SK-N-DZ (cell line): ENCODE data around the gene ALG3. TPM values are rescaled to one million over a fixed set of nuclear protein-coding genes. Genes with fewer than 3 reads are reported as not detected.
"Not testable (repeated sequence)": the region's sequence is repeated elsewhere in the genome, so short reads cannot be mapped to it uniquely, and the experiment has no call there.

Source experiments
- DNase-seq: peaks from one replicate; pipeline ENCODE4 v3.0.0-alpha.2; 2015; ENCODE audit warnings: low spot score
- polyA plus RNA-seq, 2 experiments: library from polyadenylated mRNA; depleted of rRNA; stranded (reverse); fragments of >200 nt; gene quantifications; 2 replicates each; pipeline ENCODE4 v1.2.3, GENCODE V29; 2014

Gene ALG3
- 108 and 118 TPM in 2 replicates for polyA plus RNA-seq (2014; cell fraction: cytosol; rRNA removed)
- polyA plus RNA-seq (2014; cell fraction: nucleus; rRNA removed) = 87.2 and 130 TPM in 2 replicates

DNA sequence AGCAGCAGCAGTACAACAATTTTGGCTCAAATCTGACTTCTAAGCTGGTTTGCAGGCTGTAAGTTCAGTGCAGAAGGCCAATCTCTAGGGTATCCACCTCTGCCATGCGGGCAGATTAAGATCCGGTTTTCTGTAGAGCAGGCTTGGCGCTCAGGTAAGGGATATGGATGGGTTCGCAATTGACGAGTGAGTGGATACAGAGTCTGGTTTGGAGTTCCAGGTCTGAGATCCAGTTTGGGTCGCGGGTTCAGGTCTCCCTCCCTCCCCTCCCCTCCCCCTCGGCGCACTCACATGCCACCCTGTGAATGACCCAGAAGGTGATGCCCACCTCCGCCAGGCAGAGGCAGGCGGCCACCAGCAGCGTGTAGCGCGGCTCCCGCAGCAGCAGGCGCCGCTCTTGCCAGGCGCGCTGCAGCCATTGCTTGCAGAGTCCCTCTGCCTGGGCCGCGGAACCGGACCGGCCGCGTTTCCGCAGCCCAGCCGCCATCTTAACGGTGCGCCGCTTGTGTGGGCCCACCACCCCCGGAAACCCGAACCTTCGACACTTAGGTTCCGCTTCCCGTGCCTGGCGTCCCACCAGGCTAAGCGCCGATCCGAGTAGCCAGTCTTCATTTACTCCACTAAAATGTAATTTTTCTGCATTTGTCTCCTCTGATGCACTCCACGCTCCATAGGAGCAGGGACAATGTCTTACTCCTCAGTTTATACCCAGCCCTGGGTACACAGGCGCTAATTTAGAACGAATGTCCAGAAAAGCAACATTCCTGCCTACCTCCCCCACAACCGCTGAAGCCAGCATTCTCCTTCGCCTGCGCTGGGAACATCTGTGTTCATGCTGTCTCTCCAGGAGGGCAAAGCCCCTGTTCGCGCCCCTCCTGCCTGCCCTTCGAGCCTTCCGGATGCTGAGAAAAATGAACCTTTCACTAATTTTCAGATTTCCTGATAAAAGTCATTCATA, at the start of gene ALG3:
Gene ALG3 (minus strand): TSS at position 509 of the 958 bp plus-strand sequence. CDS start 22 bp downstream, at position 487.
- peak; percentile 89 for DNase-seq

DNA sequence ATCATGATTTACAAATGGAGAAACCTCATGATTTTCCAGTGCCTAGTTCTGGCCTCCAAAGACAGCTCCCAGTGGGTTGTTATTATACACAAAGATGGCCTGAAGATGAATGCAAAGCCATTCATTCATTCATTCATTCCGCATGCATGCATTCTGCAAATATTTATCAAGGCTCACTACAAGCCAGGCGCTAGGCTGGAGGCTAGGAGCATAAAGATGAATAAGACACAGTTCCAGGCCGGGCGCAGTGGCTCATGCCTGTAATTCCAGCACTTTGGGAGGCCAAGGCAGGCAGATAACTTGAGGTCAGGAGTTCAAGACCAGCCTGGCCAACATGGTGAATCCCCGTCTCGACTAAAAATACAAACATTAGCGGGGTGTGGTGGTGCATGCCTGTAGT, 47.9 kb upstream of the ALG3 start:
- DNase-seq = no peak

DNA sequence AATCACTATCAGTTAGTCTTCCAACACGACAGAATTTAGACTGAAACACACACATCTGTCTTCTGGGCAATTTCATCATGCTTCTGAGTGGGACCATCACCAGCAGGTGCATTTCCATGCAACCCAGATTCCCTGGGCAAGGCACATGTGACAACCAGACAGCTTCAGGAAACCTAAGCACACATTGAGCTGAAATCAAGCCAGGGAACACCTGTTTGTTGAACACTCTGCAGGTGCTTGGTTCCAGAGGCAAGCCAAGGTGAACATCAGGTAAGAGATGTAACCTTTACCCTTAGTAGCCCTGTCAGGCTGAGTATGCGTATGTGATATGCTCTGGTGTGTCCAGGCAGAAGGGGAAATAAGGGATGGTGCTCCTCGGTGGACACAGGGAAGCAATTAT, 47.0 kb upstream of the ALG3 start:
- no peak for DNase-seq

DNA sequence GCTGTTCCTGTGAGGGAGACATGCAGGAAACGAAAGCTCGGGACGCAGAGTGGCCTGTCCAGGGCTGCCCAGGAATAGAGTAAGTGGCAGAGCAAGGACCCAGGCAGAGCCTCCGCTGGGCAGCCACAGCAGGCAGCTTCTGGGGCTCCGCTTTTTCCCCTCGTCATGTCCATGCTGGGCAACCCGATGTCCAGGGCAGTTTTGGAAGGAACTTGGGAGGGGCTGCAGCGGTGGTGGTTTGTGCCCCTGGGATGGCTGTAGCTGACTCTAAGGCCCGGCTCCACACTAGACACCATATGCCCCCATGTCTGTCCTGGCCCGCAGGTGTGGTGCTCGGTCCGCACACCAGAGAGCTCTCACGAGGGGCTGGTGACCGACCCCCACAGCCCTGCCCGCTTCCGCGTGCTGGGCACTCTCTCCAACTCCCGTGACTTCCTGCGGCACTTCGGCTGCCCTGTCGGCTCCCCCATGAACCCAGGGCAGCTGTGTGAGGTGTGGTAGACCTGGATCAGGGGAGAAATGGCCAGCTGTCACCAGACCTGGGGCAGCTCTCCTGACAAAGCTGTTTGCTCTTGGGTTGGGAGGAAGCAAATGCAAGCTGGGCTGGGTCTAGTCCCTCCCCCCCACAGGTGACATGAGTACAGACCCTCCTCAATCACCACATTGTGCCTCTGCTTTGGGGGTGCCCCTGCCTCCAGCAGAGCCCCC, 43.1 kb upstream of the ALG3 start:
- DNase-seq = no peak

DNA sequence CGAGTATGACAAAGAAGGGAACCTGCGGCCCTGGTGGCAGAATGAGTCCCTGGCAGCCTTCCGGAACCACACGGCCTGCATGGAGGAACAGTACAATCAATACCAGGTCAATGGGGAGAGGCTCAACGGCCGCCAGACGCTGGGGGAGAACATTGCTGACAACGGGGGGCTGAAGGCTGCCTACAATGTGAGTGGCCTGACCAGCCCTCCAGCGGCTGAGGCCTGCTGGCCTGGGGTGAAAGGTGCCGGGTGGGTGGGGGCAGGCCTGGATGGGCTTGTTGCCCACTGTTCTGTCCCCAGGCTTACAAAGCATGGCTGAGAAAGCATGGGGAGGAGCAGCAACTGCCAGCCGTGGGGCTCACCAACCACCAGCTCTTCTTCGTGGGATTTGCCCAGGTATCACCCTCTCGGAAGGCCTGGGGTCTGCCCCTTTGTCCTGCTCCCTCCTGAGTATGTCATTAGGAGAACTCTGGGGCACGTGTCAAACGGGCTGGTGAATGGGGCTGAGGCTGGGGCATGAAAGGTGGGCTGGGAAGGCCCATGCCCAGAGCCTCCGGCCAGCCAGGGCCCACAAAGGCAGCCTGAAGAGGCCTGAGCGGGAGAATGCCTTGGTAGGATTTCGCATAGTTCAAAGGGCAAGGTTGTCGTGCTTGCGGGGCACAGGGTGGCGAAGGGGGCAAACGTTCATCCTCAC, 42.4 kb upstream of the ALG3 start:
- no peak for DNase-seq

DNA sequence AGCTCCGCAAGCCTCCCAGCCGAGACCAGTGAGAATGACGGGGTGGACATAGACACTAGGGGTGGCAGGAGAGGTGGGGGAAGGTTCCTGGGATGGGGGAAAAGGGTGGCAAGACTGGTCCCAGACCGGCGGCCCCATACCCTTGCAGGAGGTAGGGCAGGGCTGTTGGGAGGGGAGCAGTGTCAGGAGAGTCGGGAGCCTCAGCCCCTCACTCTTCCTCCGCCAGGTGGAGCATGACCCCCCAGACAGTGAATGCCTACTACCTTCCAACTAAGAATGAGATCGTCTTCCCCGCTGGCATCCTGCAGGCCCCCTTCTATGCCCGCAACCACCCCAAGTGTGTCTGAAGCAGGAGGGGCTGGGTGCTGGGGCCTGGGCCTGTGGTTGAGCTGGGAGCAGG, 41.6 kb upstream of the ALG3 start:
- no peak for DNase-seq

DNA sequence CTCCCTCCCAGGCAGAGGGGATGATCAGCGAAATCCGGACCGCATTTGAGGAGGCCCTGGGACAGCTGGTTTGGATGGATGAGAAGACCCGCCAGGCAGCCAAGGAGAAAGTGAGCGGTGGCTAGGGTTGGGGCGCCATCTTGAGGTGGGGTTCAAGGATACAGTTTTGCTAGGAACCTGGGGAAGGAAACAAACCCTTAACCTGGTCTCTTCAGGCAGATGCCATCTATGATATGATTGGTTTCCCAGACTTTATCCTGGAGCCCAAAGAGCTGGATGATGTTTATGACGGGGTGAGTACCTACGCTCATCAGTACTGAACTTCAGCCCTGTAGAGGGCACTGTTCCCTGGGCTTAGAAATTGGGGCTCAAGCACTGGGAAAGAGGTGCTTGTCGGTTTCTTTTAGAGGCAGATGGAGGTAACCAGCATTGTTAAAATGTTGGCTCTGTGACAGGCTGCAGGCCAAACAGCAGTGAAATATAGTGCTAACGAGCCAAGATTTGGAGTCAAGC, 40.7 kb upstream of the ALG3 start:
- DNase-seq = peak; percentile 84

DNA sequence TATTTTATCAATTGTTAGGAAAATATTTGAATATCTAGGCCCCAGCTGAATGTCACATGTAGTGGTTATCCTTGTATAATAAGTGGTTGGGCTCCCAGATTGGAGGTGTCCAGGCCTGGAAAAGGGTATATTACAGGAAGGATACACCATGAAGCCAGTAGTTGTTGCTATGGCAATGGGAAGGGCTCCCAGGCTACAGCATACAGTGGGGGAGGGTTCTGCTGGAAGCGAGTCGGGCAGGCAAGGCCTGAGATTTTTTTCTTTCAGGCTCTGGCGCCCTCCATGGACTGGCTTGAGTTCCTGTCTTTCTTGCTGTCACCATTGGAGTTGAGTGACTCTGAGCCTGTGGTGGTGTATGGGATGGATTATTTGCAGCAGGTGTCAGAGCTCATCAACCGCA, 35.9 kb upstream of the ALG3 start:
- DNase-seq = peak; percentile 88

DNA sequence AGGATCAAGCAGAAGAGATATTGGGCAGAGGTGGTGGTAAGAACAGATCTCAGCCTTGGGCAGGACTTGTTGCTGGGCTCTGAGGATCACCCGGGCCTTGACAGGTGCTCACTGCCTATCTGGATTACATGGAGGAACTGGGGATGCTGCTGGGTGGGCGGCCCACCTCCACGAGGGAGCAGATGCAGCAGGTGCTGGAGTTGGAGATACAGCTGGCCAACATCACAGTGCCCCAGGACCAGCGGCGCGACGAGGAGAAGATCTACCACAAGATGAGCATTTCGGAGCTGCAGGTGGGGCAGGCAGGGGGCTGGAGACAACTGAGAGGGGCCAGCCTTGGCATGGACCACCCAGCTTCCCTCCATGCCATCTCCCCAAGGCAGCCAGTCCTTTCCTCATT, 34.9 kb upstream of the ALG3 start:
- DNase-seq = no peak

DNA sequence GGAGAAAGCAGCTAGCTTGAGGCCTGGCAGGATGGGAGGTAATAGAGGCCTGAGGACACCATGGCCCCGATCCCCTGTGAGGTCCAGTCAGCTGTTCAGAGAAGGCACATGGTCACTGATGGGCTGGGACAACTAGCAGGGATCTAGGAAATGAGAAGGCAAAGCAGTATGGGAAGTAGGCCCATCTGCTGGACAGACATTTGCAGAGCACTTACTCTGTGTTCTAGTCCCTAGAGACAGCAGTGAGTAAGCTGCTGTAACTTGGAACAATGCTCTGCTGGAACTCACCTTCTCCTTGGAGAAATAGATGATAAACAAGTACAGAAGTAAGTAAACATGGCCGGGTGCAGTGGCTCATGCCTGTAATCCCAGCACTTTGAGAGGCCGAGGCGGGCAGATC, 34.2 kb upstream of the ALG3 start:
- no peak for DNase-seq

DNA sequence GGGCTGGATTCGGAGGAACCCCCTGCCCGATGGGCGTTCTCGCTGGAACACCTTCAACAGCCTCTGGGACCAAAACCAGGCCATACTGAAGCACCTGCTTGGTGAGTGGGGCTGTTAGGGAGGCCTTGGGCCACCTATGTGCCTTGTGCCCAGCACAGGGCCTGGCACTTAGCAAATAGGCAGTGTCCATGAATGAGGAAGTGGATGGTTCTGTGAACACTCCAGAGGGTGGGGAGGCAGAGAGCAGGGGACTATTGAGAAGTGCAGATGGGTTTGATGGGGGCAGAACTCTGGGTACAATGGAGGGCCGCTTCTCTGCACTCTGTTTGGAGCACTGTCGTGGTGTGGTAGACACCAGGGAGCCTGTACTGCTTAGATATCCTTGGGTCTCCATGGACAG, 28.6 kb upstream of the ALG3 start:
- DNase-seq = no peak

DNA sequence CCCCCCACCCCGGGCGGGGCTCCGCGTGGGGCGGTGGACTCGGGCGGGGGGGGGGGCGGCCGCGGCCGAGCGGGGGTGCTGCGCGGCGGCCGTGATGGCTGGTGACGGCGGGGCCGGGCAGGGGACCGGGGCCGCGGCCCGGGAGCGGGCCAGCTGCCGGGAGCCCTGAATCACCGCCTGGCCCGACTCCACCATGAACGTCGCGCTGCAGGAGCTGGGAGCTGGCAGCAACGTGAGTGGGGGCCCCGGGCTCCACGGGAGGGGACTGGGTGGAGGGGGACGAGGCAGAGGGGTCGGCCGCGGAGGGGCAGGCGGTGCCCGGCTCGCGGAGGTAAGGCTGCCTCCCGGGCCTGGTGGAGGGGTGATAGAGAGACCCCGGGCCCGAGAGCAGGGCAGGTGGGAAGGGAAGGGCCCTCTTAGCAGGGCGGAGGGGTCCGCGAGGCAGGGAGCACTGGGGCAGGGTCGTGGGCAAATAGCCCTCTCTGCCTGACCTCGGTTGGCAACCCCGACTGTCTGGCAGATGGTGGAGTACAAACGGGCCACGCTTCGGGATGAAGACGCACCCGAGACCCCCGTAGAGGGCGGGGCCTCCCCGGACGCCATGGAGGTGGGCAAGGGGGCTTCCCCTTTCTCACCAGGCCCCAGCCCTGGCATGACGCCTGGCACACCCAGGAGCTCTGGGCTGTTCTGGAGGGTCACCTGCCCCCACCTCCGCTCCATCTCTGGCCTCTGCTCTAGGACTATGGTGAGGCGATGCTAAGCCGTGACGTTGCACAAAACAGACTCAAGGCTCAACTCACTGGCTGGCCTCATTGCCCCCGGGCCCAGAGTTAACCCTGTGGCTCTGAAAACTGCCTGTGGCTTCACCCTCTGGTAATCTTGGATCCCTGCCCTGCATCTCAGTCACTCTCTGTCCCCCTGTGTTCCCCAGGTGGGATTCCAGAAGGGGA, 27.5 kb upstream of the ALG3 start, which contains the start of gene ECE2:
Gene ECE2 (plus strand): TSS at position 62 of the 950 bp plus-strand sequence. CDS start 132 bp downstream, at position 194.
- no peak for DNase-seq

DNA sequence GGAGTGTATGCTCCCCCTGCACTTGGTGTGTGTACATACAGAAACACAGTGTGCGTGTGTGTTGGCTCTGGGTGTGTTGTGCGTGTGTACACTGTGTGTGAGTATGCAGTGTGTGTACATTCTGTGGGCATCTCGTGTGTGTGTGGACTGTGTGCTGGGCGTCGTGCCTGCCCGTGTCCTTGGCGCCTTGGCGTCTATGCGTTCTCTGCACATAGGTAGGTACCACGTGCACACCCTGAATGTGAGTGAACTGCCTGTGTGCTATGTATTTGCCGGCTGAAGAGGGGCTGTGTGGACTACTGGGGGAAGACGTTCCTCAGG, 26.6 kb upstream of the ALG3 start:
- no peak for DNase-seq

DNA sequence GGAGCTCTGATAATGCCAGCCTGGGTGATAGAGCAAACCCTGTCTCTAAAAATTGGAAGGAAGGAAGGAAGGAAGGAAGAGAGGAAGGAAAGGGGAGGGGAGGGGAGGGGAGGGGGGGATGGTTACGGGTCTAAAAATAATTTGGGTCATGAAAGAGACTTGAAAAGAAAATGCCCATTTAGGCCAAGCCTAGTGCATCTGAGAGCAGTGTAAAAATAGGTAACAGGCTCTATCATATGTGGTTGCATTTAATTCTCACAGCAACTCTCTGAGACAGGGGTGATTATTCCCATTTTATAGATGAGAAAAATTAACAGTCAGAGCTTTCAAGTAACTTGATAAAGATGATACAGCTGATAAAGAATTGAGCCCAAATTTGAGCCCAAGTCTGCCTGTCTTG, 23.5 kb upstream of the ALG3 start:
- no peak for DNase-seq

DNA sequence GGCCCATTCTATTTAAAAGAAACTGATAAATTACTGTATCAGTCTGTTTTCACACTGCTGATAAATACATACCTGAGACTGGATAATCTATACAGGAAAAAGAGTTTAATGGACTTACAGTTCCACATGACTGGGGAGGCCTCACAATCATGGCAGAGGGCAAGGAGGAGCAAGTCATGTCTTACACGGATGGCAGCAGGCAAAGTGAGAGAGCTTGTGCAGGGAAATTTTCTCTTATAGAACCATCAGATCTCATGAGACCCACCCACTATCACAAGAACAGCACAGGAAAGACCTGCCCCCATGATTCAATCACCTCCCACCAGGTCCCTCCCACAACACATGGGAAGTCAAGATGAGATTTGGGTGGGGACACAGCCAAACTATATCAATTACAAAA, 18.5 kb upstream of the ALG3 start:
- DNase-seq = not testable (repeated sequence)

DNA sequence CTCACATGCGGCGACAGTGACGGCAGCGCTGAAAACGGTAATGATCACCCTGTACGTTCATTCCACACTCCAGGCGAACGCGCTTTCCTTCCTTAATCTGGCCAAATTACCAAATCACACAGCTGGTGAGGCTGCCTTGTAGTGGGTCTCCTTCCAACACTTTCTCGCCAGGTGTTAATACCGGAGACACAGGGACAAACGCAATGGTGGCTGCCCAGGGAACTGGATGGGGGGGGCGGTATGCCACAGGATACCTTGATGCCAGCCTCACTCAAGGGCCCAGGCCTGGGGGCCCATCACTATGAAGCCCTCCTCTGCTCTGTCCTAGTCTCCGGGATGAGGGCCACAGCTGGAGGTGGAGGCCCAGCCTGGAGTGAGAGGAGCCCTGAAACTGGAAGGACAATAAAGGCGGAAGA, 14.0 kb upstream of the ALG3 start:
- DNase-seq = no peak

DNA sequence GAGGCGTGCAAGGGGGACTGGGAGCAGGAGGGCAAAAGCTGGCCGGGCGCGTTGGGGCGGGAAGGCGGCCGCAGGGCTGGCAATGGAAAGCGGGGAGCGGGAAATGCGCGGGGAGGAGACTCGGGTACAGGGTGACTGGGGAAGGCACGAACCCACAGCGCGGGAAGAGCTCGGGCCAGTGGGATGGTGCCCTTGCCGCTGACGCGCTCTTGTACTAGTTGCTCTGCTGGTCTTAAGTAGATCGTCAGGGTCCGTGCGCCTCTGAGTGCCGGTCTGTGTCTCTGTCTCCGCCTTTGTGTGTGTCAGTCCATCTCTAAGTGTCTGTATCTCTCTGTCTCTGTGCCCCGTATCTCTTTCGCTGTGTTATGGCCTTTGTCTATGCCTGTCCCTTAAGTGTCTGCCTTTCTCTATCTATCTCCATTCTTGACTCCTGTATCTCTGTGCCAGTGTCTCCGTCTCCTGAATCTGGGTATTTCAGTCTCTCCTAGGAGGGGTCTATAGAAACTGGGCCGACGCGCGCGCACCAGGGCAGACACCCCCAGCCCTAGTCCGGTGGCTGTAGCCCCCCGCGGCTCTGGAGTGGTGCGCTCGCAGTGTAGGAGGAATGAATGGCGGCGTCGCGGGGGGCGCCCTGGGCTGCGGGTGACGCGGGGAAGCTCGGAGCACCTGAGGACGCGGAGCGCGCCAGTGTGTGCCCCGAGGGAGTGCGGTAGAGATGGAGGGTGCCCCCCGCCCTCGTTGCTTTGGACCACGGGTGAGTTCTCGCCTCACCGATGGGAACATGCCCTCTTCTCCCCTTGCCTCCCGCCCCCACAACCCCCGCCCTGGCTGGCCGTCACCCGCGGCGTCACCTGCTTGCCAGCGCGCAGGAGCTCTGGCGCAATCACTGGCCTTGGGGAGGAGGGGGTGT, 13.3 kb upstream of the ALG3 start:
- no peak for DNase-seq

DNA sequence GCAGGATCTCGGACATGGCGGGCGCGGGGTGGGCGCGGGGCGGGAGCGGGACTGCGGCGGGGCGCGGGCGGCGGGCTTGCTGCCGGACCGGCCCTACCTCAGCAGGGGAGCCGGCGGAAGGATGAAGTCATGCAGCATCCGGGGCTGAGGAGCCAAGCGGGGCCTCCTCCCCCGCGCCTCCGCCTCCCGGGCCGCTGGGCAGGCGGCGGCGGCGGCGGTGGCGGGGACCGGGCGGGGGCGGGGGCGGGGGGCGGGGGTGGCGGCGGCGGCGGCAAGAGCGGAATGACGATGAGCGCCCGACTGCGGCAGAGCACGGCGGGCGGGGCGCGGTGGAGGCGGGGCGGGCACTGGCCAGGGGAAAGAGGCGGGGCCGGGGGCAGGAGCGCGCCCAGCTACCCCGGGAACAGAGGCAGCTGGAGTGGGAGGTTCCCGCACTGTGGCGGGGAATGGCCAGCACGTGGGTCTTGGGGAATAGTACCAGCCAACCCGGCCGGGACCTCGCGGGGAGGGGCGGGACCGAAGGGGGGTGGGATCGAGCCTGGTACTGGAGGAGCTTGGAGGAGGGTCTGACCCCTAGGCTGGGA, 12.6 kb upstream of the ALG3 start, which contains the start of gene CAMK2N2:
Gene CAMK2N2 (minus strand): TSS at position 284 of the 584 bp plus-strand sequence. CDS start 268 bp downstream, at position 16.
- DNase-seq = peak; percentile 97

DNA sequence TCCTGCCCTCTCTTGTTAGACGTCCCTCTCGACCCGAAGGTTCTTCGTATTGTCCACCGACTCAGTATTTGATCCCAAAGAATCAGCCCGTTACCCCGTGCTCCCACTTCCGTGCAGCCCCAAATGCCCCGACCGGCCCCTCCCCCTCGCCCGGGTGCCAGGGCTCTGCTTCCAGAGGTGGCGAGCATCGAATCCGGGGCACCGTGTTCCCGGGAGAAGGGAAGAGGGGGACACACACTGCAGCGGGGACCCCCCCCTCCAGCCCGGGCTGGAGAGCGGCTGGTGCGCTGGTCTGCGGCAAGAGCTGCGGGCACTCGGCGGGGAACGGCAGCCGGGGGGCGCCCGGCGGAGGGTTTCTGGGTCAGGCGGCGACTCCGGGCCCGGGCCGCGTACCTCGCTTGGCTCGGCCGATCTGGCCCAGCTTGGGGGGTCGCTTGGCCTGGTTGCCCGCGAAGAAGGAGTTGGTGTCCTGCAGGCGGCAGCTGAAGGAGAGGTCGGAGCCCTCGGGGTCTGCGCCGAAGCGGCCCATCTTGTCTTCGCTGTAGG, 12.0 kb upstream of the ALG3 start:
- peak; percentile 39 for DNase-seq
